ENCODE data around the gene CCDC88C.

The CCDC88C gene

GRCh38 chr14:91352728-91353692 is 64.6 kb downstream of the CCDC88C start:
- no peak overlapping the region for H3K4me3 ChIP-seq (ENCODE audit: low read depth, low read length)
- ChIA-PET POLR2A (no interaction called here), CTCF (no interaction called here)
- TF ChIP-seq CTCF (IDR thresholded peaks at IDR 0.05; ENCODE audit: insufficient read depth, low read length, missing control alignments), result no peak
- no peak for DNase-seq (ENCODE audit: low read depth, low spot score)

GRCh38 chr14:91352053-91352452 is 65.6 kb downstream of the CCDC88C start:
- POLR2A ChIA-PET, result no interaction called here
- H3K4me3 ChIP-seq (ENCODE audit: low read depth, low read length), result no peak overlapping the region
- CTCF ChIA-PET, result no interaction called here
- DNase-seq (ENCODE audit: low read depth, low spot score), result no peak
- no peak for TF ChIP-seq CTCF (IDR thresholded peaks at IDR 0.05; ENCODE audit: insufficient read depth, low read length, missing control alignments)

- no peak overlapping the region for H3K4me3 ChIP-seq (ENCODE audit: low read depth, low read length)
- no peak for DNase-seq (ENCODE audit: low read depth, low spot score)
- ChIA-PET CTCF (no interaction called here), POLR2A (no interaction called here)
- no peak for TF ChIP-seq CTCF (IDR thresholded peaks at IDR 0.05; ENCODE audit: insufficient read depth, low read length, missing control alignments)
Measured at GRCh38 chr14:91351512-91351862, 66.1 kb downstream of the CCDC88C start.

GRCh38 chr14:91350813-91351511 is 66.7 kb downstream of the CCDC88C start:
- POLR2A ChIA-PET, result no interaction called here
- DNase-seq (ENCODE audit: low read depth, low spot score), result no peak
- no peak for TF ChIP-seq CTCF (IDR thresholded peaks at IDR 0.05; ENCODE audit: insufficient read depth, low read length, missing control alignments)
- no peak overlapping the region for H3K4me3 ChIP-seq (ENCODE audit: low read depth, low read length)
- CTCF ChIA-PET, result interaction anchor here (2.7 kb wide), 1 partner anchor 28 kb away, joined by 12 read pairs; no protein-coding TSS in a partner anchor

GRCh38 chr14:91350483-91350812 is 67.2 kb downstream of the CCDC88C start:
- no peak overlapping the region for H3K4me3 ChIP-seq (ENCODE audit: low read depth, low read length)
- CTCF ChIA-PET, result interaction anchor here (2.7 kb wide), 1 partner anchor 27 kb away, joined by 12 read pairs; no protein-coding TSS in a partner anchor
- no peak for DNase-seq (ENCODE audit: low read depth, low spot score)
- no peak for TF ChIP-seq CTCF (IDR thresholded peaks at IDR 0.05; ENCODE audit: insufficient read depth, low read length, missing control alignments)
- POLR2A ChIA-PET, result no interaction called here

- no peak for DNase-seq (ENCODE audit: low read depth, low spot score)
- H3K4me3 ChIP-seq (ENCODE audit: low read depth, low read length), result no peak overlapping the region
- no peak for TF ChIP-seq CTCF (IDR thresholded peaks at IDR 0.05; ENCODE audit: insufficient read depth, low read length, missing control alignments)
- POLR2A ChIA-PET, result no interaction called here
- CTCF ChIA-PET, result interaction anchor here (2.7 kb wide), 1 partner anchor 26 kb away, joined by 12 read pairs; no protein-coding TSS in a partner anchor
Measured at GRCh38 chr14:91349481-91350074, 68.0 kb downstream of the CCDC88C start.

All from AG04449 (cell line).